Esophagus mucosa (tissue), 1 donor: ENCODE measurements around the gene KCNK3. TPM values are rescaled to one million over a fixed set of nuclear protein-coding genes. Genes with fewer than 3 reads are reported as not detected.

ENCODE experiments used
- total RNA-seq: library from RNA; stranded (reverse); gene quantifications from one replicate; pipeline ENCODE4 v1.2.4, GENCODE V29; 2023
- donor health status: DM: yes; HTN: yes; CAD: no.

The KCNK3 gene
- total RNA-seq, 1 donor from 2014 or later, result 0.44 TPM

Other genes starting within 250 kb of the KCNK3 start
- not detected for gene OTOF, start 214.6 kb upstream of the KCNK3 start, total RNA-seq
- not detected for gene CIB4, start 51.4 kb upstream of the KCNK3 start, total RNA-seq
- 42.7 TPM for gene SLC35F6, start 71.6 kb downstream of the KCNK3 start, total RNA-seq
- gene CENPA, start 93.3 kb downstream of the KCNK3 start, total RNA-seq, result 10.2 TPM
- gene DPYSL5, start 155.4 kb downstream of the KCNK3 start, total RNA-seq, result not detected